ENCODE measurements around the gene TBL1XR1. TPM values are rescaled to one million over a fixed set of nuclear protein-coding genes. Genes with fewer than 3 reads are reported as not detected.
A peak's percentile ranks its signal among the peaks of the same experiment; 100 is the strongest.

The TBL1XR1 gene
- total RNA-seq, 1 experiment from 2014 or later = 175 TPM

- Mint-ChIP-seq H3K27me3 (ENCODE audit: low read depth) (no peaks in the 10 kb centered on the region), H3K9me3 (no peaks in the 10 kb centered on the region; a peak in 1 of 5 replicates), H3K4me3 (no peak overlapping the region), H3K4me1 (peaks cover 56 to 61% of the 10 kb centered on the region in 2 experiments), H3K27ac (peak overlapping the region; percentile 1 to 17 (median 5); a peak in 5 of 7 replicates), H3K36me3 (ENCODE audit: insufficient read depth in 1 of 3, low read depth in 3 of 3) (peaks cover 0 to 17% (median 9%) of the 10 kb centered on the region in 3 experiments; a peak in 5 of 7 replicates)
- Histone ChIP-seq H4K20me1 (ENCODE audit: control insufficient read depth, insufficient read depth, insufficient read length) (no peaks in the 10 kb centered on the region), H3K4me2 (ENCODE audit: insufficient read depth, insufficient read length, low read length) (no peak overlapping the region), H2BK15ac (ENCODE audit: low read depth, low read length) (no peak overlapping the region), H4K5ac (ENCODE audit: insufficient read length, low read depth, low read length) (no peak overlapping the region), H2AK5ac (ENCODE audit: insufficient read length, low read length) (no peak overlapping the region), H3K79me2 (ENCODE audit: insufficient read depth, low read length) (peaks cover 76% of the 10 kb centered on the region; the same call in 1 of the 2 replicates), H3K4me1 (ENCODE audit: insufficient read depth, low read length) (peaks cover 5% of the 10 kb centered on the region; the same call in 1 of the 2 replicates), H3K9me3 (ENCODE audit: control insufficient read depth, low read depth, low read length) (no peaks in the 10 kb centered on the region), H3K79me1 (ENCODE audit: insufficient read depth, low read depth, low read length, poor library complexity, severe bottlenecking) (no peaks in the 10 kb centered on the region), H4K91ac (ENCODE audit: insufficient read length, low read depth, low read length) (no peak overlapping the region), H3K23ac (ENCODE audit: insufficient read length, low read depth, low read length) (no peak overlapping the region), H2BK120ac (ENCODE audit: low read depth, low read length, poor library complexity, severe bottlenecking) (no peak overlapping the region), H2BK12ac (ENCODE audit: insufficient read length, low read depth, low read length) (no peak overlapping the region), H2BK20ac (ENCODE audit: low read depth, low read length, poor library complexity, severe bottlenecking) (no peak overlapping the region), H3K9ac (ENCODE audit: extremely low read depth, insufficient read length, low read length) (no peak overlapping the region), H3K56ac (ENCODE audit: insufficient read length, low read depth, low read length) (no peak overlapping the region), H3T11ph (ENCODE audit: low read length) (no peak overlapping the region), H3K27me3 (ENCODE audit: insufficient read depth, low read length) (no peaks in the 10 kb centered on the region), H3K14ac (ENCODE audit: insufficient read depth, low read length) (no peak overlapping the region), H4K8ac (replicated peaks; ENCODE audit: insufficient read length, low read depth, low read length) (no peak overlapping the region), H3K18ac (ENCODE audit: insufficient read length, low read depth, low read length) (no peak overlapping the region), H2AFZ (ENCODE audit: low read length) (no peak overlapping the region), H2BK5ac (ENCODE audit: insufficient read length, low read length) (no peak overlapping the region), H3K4ac (ENCODE audit: low read depth, low read length) (no peak overlapping the region), H3K23me2 (ENCODE audit: insufficient read length, low read depth, low read length, poor library complexity, severe bottlenecking) (no peaks in the 10 kb centered on the region), H3K27ac (ENCODE audit: insufficient read length, low read depth, low read length) (no peak overlapping the region)
- WGBS (ENCODE audit: extremely low coverage, insufficient read length, low lambda C conversion rate) = no CpG with 5 or more reads among the region's 8 CpGs
- no peak for DNase-seq
- TF ChIP-seq CTCF (conservative IDR thresholded peaks at IDR 0.05) = no peak
Observed at GRCh38 chr3:177177749-177178221, 19.5 kb downstream of the TBL1XR1 start.

All from H9 (cell line).